Activated CD4-positive, alpha-beta T cell treated with anti-CD3 and anti-CD28 coated beads, Interleukin-2, amount 10 ng/mL, durations not matched to agents 7 days and 5 days (primary cell): ENCODE measurements around the gene MARCHF4. TPM values are rescaled to one million over a fixed set of nuclear protein-coding genes. Genes with fewer than 3 reads are reported as not detected.

Experiments
- CTCF ChIA-PET: fragments of 350-600 bp; sonication (Branson Sonifier 250); formaldehyde crosslinking; loops from one replicate; lab custom pipeline; 2021; ENCODE audit warnings: antibody characterized with exemption; lab: Charles Lee
- POLR2A ChIA-PET: fragments of 350-600 bp; sonication (Branson Sonifier 250); formaldehyde crosslinking; loops from one replicate; lab custom pipeline; 2021; ENCODE audit warnings: antibody characterized with exemption; lab: Charles Lee
- DNase-seq: peaks from one replicate; pipeline ENCODE4 v3.0.0-alpha.2; 2020
- H3K27ac Mint-ChIP-seq: one replicate; pipeline ENCODE4 v1.8.0; 2021; ENCODE audit warnings: mild to moderate bottlenecking, moderate library complexity, mixed read lengths
- H3K27me3 Mint-ChIP-seq: one replicate; pipeline ENCODE4 v1.8.0; 2021; ENCODE audit warnings: mixed read lengths
- H3K36me3 Mint-ChIP-seq: one replicate; pipeline ENCODE4 v1.8.0; 2021; ENCODE audit warnings: low read depth, mixed read lengths
- H3K4me1 Mint-ChIP-seq: one replicate; pipeline ENCODE4 v1.8.0; 2021; ENCODE audit warnings: mixed read lengths
- H3K4me3 Mint-ChIP-seq: one replicate; pipeline ENCODE4 v1.8.0; 2021; ENCODE audit warnings: mild to moderate bottlenecking, moderate library complexity, mixed read lengths
- H3K9me3 Mint-ChIP-seq: one replicate; pipeline ENCODE4 v1.8.0; 2021; ENCODE audit warnings: mixed read lengths
- total RNA-seq, 2 experiments: library from RNA; stranded (reverse); gene quantifications; one replicate each; pipeline ENCODE4 v1.2.3, GENCODE V29; 2021

MARCHF4 gene
- total RNA-seq, 2 experiments from 2014 or later, result not detected

DNA sequence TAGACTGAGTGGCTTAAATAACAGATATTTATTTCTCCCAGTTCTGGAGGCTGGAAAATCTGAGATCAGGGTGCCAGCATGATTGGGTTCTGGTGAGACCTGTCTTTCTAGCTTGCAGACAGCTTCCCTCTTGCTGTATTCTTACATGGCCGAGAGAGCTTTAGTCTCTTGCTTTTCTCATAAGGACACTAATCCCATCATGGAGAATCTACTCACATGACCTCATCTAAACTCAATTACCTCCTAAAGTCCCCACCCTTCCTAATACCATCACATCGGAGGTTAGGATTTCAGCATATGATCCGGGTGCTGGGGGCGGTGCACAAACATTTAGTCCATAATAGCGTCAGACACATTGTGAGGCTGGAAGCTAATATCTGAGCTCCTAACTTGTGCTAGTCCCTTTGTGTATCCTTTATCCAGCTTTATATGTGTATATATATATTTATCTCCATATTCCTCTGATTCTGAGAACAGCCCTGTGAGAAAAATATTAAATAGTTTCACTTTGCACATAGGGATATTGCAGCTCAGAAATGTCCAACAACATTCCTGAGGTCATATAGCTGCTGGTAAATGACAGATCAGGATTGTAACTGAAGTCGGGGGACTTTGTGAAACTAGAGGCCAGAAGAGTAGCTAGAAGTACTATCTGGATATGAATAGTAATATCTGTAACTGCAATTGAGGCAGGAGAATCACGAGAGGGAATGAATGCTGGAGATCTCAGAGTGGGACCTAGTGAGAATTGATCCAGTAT, 28.9 kb downstream of the MARCHF4 start:
- H3K4me1 Mint-ChIP-seq, result peaks cover 13% of the 10 kb centered on the region
- DNase-seq, result no peak
- ChIA-PET CTCF (interaction anchor here (1.5 kb wide), 1 partner anchor 48 kb away, joined by 4 read pairs; no protein-coding TSS in a partner anchor), POLR2A (no interaction called here)
- H3K4me3 Mint-ChIP-seq, result no peak overlapping the region
- H3K27me3 Mint-ChIP-seq, result peaks cover 1% of the 10 kb centered on the region
- H3K27ac Mint-ChIP-seq, result no peak overlapping the region
- H3K36me3 Mint-ChIP-seq, result no peaks in the 10 kb centered on the region
- peaks cover 3% of the 10 kb centered on the region for H3K9me3 Mint-ChIP-seq

DNA sequence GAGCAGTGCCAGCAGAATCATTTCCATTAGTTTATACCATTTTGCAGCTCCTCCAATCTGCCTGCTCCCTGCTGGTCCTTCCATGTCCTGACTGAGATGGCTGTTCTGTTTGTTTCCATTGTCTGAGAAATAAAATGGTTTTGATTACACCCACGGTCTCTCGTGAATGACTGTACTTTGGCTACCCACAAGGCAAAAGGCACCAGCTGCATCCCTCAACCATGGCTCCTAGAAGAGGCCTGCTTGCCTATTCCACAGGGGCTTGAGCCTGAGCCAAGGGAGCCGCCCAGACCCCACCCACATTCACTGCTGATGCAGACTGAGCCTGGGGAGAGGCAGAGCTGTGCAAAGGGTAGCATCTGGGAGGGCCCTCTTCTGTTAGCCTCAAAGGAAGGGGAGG, 31.2 kb downstream of the MARCHF4 start:
- POLR2A ChIA-PET, result no interaction called here
- H3K36me3 Mint-ChIP-seq, result no peaks in the 10 kb centered on the region

DNA sequence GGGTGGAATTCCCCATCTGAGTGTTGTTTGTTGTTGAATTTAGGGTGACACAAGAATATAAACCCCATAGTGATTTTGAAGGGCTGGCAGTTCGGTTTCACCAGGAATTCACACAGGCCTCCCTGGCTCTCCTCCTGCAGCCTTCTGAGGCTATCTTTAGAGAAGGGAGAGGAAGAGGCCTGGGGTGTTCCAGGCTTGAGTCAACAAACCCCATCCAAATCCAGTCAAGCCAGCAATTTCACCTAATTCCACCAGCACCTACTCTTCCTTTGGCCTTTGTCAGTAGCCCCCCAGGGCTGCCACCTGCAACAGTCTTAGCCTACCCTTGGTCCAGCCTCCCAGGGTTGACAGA, 32.0 kb downstream of the MARCHF4 start:
- DNase-seq, result no peak
- H3K4me3 Mint-ChIP-seq, result no peak overlapping the region
- CTCF ChIA-PET, result no interaction called here
- no peak overlapping the region for H3K27ac Mint-ChIP-seq
- no peaks in the 10 kb centered on the region for H3K9me3 Mint-ChIP-seq
- H3K4me1 Mint-ChIP-seq, result no peaks in the 10 kb centered on the region
- POLR2A ChIA-PET, result no interaction called here
- peaks cover 12% of the 10 kb centered on the region for H3K27me3 Mint-ChIP-seq
- no peaks in the 10 kb centered on the region for H3K36me3 Mint-ChIP-seq

More for the DNA sequence above, 31.2 kb downstream of the MARCHF4 start:
- no peak for DNase-seq
- no peak overlapping the region for H3K4me3 Mint-ChIP-seq
- no peaks in the 10 kb centered on the region for H3K9me3 Mint-ChIP-seq
- no peak overlapping the region for H3K27ac Mint-ChIP-seq
- H3K27me3 Mint-ChIP-seq, result peaks cover 10% of the 10 kb centered on the region
- CTCF ChIA-PET, result no interaction called here
- no peaks in the 10 kb centered on the region for H3K4me1 Mint-ChIP-seq

DNA sequence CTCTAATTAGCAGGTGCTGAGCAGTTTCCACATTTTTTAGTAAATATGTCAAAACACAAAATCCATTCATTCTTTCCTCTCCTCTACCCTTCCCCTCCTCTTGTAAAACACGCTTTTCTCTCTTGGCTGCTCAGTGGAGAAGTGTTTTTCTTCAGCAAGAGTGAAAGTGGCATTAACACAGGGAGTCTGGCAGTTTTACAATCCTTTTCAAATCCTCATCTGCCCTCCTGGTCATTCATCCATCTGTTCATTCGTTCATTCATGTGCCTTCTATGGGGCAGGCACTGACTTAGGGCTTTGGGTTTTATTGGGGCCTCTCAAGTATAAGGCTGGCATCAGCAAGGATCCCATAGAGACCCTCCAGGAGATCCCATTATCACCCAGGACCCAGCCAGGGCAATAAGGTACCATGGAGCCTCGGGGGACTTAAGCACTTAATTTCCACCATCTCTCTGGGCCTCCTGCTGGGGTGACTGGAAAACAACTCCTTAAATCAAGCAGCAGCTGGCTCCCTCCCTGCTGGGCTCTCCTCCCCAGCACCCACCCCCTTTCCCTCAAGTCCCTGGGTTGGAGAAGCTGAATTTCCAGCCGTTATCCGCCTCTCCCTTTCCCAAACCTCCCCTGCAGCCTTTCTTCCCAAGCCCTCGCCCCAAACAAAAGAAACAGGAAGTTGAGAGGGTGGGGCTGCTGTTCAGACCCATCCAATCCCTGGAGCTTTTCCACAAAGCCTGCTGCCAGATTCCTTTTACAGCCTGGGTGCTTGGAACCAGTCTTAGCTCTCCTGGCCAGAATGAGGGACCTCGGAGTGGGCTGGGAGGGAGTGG, 32.6 kb downstream of the MARCHF4 start:
- DNase-seq, result no peak
- CTCF ChIA-PET, result no interaction called here
- H3K9me3 Mint-ChIP-seq, result no peaks in the 10 kb centered on the region
- H3K27me3 Mint-ChIP-seq, result peaks cover 12% of the 10 kb centered on the region
- H3K4me3 Mint-ChIP-seq, result no peak overlapping the region
- no peaks in the 10 kb centered on the region for H3K36me3 Mint-ChIP-seq
- POLR2A ChIA-PET, result no interaction called here
- H3K27ac Mint-ChIP-seq, result no peak overlapping the region
- no peaks in the 10 kb centered on the region for H3K4me1 Mint-ChIP-seq

DNA sequence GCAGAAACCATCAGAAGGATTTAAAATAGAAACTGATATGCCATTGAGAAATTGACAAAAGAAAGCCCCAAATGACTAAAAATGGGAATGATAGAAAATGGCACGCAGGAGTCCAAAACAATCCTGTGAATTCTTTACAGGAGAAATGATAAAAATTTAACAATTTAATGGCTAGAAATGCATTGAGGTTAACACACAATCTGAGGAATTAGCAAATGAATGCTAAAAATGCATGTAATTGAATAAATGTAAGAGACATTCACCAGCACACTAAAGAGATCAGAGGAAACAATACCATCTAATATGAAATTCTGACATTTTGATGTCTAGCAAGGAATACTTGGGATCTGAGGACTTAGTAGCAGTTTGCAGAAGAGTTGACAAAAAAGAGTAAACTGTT, 37.0 kb downstream of the MARCHF4 start:
- no peak for DNase-seq
- Mint-ChIP-seq H3K27ac (no peak overlapping the region), H3K27me3 (peaks cover 15% of the 10 kb centered on the region), H3K9me3 (no peaks in the 10 kb centered on the region), H3K4me3 (no peak overlapping the region), H3K4me1 (no peaks in the 10 kb centered on the region), H3K36me3 (no peaks in the 10 kb centered on the region)
- CTCF ChIA-PET, result no interaction called here
- POLR2A ChIA-PET, result no interaction called here

DNA sequence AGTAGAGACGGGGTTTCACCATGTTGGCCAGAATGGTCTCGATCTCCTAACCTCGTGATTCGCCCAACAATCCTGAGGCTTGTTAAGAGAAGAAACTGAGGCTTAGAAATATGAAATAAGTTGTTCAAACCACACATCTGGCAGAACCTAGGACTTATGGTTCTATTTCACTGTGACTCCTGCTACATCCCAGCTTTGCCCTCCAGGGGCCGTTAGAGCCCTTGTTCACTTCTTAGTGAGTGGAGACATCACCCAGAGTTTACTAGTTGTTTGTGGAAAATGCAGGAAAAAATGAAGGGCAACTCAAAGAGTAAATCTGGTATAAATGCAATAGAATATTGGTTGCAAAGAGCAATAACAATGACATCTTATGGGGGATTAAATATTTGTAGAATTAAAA, 43.9 kb downstream of the MARCHF4 start:
- Mint-ChIP-seq H3K36me3 (no peaks in the 10 kb centered on the region), H3K4me1 (no peaks in the 10 kb centered on the region), H3K27me3 (peaks cover 3% of the 10 kb centered on the region), H3K9me3 (no peaks in the 10 kb centered on the region), H3K4me3 (no peak overlapping the region), H3K27ac (no peak overlapping the region)
- POLR2A ChIA-PET, result no interaction called here
- CTCF ChIA-PET, result interaction anchor here (1.2 to 1.8 kb wide), 2 partner anchors 76 to 295 kb away, joined by 4 to 7 read pairs; no protein-coding TSS in a partner anchor
- peak; percentile 24 for DNase-seq

DNA sequence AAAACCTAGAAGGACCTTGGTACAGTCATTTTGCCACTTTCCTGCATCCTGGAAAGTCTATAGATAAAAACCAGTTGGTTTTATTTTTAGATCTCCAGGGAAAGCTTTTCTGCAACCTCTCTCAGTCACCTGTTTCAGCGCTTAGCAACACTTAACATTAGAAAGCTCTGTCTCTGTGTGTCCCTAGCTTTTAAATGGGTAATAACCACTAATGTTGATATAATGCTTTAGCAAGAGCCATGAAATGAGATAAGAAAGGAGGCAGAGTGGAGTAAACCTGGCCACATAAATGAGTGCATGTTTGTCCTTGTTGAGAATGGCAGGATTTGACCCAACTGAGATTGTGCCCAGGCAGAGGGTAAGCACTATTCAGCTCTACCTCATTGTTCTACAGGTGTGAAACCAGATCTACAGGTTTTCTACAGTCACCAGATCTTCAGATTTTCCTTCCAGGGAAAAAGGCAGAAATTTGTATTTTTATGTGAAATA, 44.8 kb downstream of the MARCHF4 start:
- no peak for DNase-seq
- Mint-ChIP-seq H3K4me3 (no peak overlapping the region), H3K36me3 (no peaks in the 10 kb centered on the region)

More for the DNA sequence above, 44.8 kb downstream of the MARCHF4 start:
- no peak overlapping the region for H3K27ac Mint-ChIP-seq
- ChIA-PET POLR2A (interaction anchor here (0.5 kb wide), 1 partner anchor 20 kb away, joined by 3 read pairs; no protein-coding TSS in a partner anchor), CTCF (interaction anchor here (1.8 kb wide), 1 partner anchor 77 kb away, joined by 7 read pairs; no protein-coding TSS in a partner anchor)
- peaks cover 3% of the 10 kb centered on the region for H3K27me3 Mint-ChIP-seq
- H3K4me1 Mint-ChIP-seq, result no peaks in the 10 kb centered on the region
- no peaks in the 10 kb centered on the region for H3K9me3 Mint-ChIP-seq

Other genes with a start within 250 kb of the MARCHF4 start
- 10 to 100 TPM; 27.5 to 28.7 TPM for gene SMARCAL1, start 40.0 kb upstream of the MARCHF4 start, total RNA-seq
- 1,000 to 10,000 TPM; 2,088 to 2,348 TPM for gene RPL37A, start 126.4 kb upstream of the MARCHF4 start, total RNA-seq